Glomerular endothelial cell (primary cell): ENCODE results near the gene MYO9A. TPM values are rescaled to one million over a fixed set of nuclear protein-coding genes. Genes with fewer than 3 reads are reported as not detected.
"Not testable (repeated sequence)": the region's sequence is repeated elsewhere in the genome, so short reads cannot be mapped to it uniquely, and the experiment has no call there.

Source experiments
- DNase-seq: peaks from one replicate; pipeline ENCODE4 v3.0.0-alpha.2; 2011; ENCODE audit warnings: low read depth, low spot score; ENCODE audit errors: extremely low read depth
- total RNA-seq: library from RNA; depleted of rRNA; stranded (reverse); fragments of >200 nt; gene quantifications from 2 replicates; pipeline ENCODE4 v1.2.3, GENCODE V29; 2015

Gene MYO9A
- total RNA-seq, 1 donor from 2014 or later = 44.6 TPM

GRCh38 chr15:71889947-71890346, 228.0 kb downstream of the MYO9A start:
- no peak for DNase-seq

- no peak for DNase-seq
Observed at GRCh38 chr15:71889385-71889784, 228.6 kb downstream of the MYO9A start.

- DNase-seq = no peak
Observed at GRCh38 chr15:71888797-71889196, 229.2 kb downstream of the MYO9A start.

- no peak for DNase-seq
Observed at GRCh38 chr15:71885390-71885789, 232.6 kb downstream of the MYO9A start.

- DNase-seq = no peak
Observed at GRCh38 chr15:71883447-71883846, 234.5 kb downstream of the MYO9A start.

- no peak for DNase-seq
Observed at GRCh38 chr15:71880276-71880675, 237.7 kb downstream of the MYO9A start.

GRCh38 chr15:71874245-71874644, 243.7 kb downstream of the MYO9A start:
- DNase-seq = no peak

GRCh38 chr15:71858232-71858631, 259.7 kb downstream of the MYO9A start:
- not testable (repeated sequence) for DNase-seq

- DNase-seq = no peak
Observed at GRCh38 chr15:71853543-71853942, 264.4 kb downstream of the MYO9A start.

GRCh38 chr15:71844916-71845315, 273.0 kb downstream of the MYO9A start:
- DNase-seq = peak; percentile 9

GRCh38 chr15:71841563-71841962, 276.4 kb downstream of the MYO9A start:
- no peak for DNase-seq

- DNase-seq = no peak
Observed at GRCh38 chr15:71830981-71831380, 287.0 kb downstream of the MYO9A start.

- DNase-seq = no peak
Observed at GRCh38 chr15:71826196-71826595, 291.8 kb downstream of the MYO9A start.

GRCh38 chr15:71825021-71825730, 292.8 kb downstream of the MYO9A start:
- DNase-seq = no peak

- DNase-seq = no peak
Observed at GRCh38 chr15:71823801-71824200, 294.1 kb downstream of the MYO9A start.

- no peak for DNase-seq
Observed at GRCh38 chr15:71822890-71823630, 294.9 kb downstream of the MYO9A start.

GRCh38 chr15:71821547-71822129, 296.3 kb downstream of the MYO9A start:
- no peak for DNase-seq

- DNase-seq = no peak
Observed at GRCh38 chr15:71820127-71820526, 297.8 kb downstream of the MYO9A start.

GRCh38 chr15:71817351-71817750, 300.6 kb downstream of the MYO9A start:
- DNase-seq = no peak

- DNase-seq = no peak
Observed at GRCh38 chr15:71815301-71815700, 302.6 kb downstream of the MYO9A start.

- no peak for DNase-seq
Observed at GRCh38 chr15:71813723-71814470, 304.1 kb downstream of the MYO9A start.
